H54 (cell line): ENCODE results near the gene MICAL2.

Experiments used
- DNase-seq: peaks from one replicate; pipeline ENCODE4 v3.0.0; 2011; ENCODE audit warnings: low spot score, mixed read lengths; ENCODE audit not compliant: insufficient read length
- FAIRE-seq: peaks from 3 replicates; lab custom pipeline; 2011; peaks lifted over from hg19 to GRCh38; lab: Jason Lieb, UNC
- POLR2A ChIP-seq: IDR thresholded peaks from 2 replicates; pipeline ENCODE4 v1.6.1; 2011; ENCODE audit warnings: low read depth, mild to moderate bottlenecking, low read length

MICAL2 gene

GRCh38 chr11:12266132-12266531, 155.7 kb downstream of the MICAL2 start:
- DNase-seq (no peak), FAIRE-seq (no peak)
- TF ChIP-seq POLR2A, result no peak

GRCh38 chr11:12266943-12267342, 156.6 kb downstream of the MICAL2 start:
- no peak for FAIRE-seq
- no peak for DNase-seq
- TF ChIP-seq POLR2A, result no peak

- TF ChIP-seq POLR2A, result no peak
- FAIRE-seq (no peak), DNase-seq (no peak)
Measured at GRCh38 chr11:12267921-12268320, 157.5 kb downstream of the MICAL2 start.

GRCh38 chr11:12269104-12269441, 158.7 kb downstream of the MICAL2 start:
- DNase-seq (peak; percentile 65), FAIRE-seq (no peak)
- no peak for TF ChIP-seq POLR2A

GRCh38 chr11:12269446-12270214, 159.2 kb downstream of the MICAL2 start:
- FAIRE-seq, result no peak
- no peak for TF ChIP-seq POLR2A
- DNase-seq, result no peak

DNA sequence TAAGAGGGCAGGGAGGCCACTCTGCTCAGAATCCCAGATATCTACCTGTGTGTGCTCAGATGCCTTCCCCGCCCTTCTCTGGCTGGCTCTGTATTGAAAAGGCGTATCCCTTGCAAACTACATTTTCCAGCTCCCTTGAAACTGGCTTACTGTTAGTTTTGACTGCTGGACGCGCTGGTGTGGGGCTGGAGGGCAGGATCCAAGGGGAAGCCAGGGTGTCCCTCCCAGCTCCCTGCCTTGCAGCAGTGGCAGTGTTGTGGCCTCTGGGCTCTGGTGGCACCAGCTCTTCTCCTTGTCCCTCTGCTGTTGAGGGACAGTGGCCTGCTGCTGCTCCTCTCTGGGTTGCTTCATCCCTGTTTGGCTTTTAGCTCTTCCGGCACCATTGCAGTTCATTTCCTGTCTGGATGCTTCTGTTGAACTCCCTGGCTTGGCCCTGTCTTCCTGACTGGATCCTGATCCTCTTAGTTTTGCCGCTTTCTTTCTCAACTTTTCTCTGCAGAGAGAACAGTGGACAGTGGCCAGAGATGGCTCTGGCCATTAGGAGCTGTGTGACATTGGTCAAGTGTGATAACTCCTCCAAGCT, 159.9 kb downstream of the MICAL2 start:
- DNase-seq (no peak), FAIRE-seq (no peak)
- no peak for TF ChIP-seq POLR2A

DNA sequence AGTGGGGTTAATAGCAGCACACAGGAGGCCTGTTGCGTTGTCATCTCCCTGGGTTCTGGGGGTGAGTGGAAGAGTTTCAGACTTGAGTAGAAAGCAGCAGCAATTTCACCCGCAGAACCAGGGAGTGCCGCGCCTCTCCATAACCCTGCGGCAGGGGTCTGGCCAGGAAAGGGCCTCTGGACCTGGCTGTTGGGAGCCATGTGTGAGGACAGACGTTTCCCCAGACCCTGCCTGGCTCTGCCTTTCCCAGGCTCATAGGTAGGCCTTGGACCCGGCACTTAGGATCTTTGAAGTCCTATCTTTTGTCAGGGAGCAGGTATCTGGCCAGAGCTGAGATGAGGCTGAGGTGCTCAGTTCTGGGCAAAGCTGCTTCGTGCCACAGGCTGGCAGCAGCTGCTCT, 160.4 kb downstream of the MICAL2 start:
- no peak for FAIRE-seq
- TF ChIP-seq POLR2A, result no peak
- no peak for DNase-seq

GRCh38 chr11:12271241-12271640, 160.9 kb downstream of the MICAL2 start:
- no peak for TF ChIP-seq POLR2A
- DNase-seq (no peak), FAIRE-seq (no peak)

DNA sequence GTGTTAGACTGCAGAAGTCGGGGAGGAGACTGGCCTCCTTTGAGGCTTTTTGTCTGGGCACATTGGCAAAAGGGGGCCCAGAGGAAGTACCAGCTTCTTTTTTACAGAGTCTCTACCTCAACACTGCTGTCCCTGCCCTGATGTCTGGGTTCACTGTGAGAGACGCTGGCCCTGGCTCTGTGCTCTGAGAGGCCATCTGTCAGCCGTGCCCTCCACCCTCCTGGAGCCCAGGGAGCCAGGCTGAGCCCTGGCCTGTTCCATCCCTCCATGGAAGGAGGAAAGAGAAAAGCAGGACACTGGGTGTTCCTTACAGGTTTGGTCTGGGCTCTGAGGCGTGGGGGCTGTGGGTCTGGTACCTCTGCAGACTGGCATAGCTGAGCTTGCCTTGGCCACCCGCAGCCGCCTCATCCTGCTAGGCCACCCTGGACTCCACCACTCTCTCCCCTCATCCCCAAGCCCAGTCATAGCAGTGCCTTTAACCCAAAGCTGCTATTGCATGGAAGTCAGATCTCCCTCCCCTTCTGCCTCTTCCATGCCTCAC, 161.5 kb downstream of the MICAL2 start:
- DNase-seq (no peak), FAIRE-seq (no peak)
- TF ChIP-seq POLR2A, result no peak

DNA sequence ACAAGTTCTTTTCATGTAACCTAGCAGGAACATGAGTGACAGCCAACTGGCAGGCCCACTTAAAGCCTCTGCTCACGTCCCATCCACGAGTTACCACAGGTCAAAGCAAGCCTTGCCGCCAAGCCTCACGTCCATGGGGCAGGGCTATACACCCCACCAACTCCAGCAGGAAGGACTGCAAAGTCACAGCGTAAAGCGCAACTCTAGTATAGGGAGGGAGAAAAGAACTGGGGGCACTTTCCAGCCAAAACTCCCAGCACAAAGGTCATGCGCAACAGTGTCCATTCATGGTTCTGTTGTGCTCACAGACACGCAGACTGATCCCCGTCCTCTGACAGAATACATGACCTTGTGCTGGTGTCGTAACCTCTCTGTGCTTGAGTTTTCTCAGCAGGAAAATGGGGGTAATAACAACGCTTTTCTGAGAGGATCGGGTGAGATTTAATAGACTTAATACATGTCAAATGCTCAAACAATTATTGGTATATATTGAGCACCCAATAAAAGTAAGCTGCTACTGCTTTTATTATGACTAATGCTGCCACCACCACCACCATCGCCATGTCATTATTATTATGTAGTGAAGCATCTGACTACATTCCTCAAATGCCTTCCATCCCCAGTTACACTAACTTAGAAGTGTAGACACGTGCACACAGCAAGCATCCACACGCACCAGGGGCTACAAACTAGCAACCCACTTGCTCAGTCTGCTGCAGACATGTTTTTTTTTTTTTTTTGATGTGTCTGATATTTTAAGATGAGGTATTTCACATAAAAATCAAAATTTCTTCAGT, 162.6 kb downstream of the MICAL2 start:
- peak; percentile 42 for DNase-seq
- no peak for TF ChIP-seq POLR2A
- FAIRE-seq, result no peak

DNA sequence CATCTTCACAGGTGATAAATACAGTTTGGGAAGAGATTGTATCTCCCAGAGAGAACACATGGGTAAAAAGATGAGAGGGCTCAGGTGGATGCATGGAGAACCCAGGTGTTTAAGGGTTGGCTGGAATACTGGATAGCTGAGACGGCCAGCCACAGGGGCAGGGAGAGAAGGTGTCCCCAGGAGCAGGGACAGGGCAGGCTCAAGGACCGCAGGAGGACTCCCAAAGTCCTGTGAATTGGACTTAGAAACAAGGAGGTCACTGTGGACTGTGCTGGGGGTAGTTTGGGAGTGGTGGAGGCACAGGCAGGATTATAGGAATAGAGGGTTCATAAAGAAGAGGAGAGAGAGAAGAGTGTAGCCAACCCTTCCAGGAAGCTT, 163.2 kb downstream of the MICAL2 start:
- no peak for TF ChIP-seq POLR2A
- FAIRE-seq, result no peak
- no peak for DNase-seq

GRCh38 chr11:12274056-12274455, 163.7 kb downstream of the MICAL2 start:
- no peak for DNase-seq
- no peak for FAIRE-seq
- 0 out of 2 replicates have a peak, but pooled peaks have one; percentile 11 for TF ChIP-seq POLR2A

- TF ChIP-seq POLR2A, result no peak
- FAIRE-seq (no peak), DNase-seq (no peak)
Measured at GRCh38 chr11:12274558-12275197, 164.3 kb downstream of the MICAL2 start.

GRCh38 chr11:12275818-12276217, 165.4 kb downstream of the MICAL2 start:
- TF ChIP-seq POLR2A, result no peak
- FAIRE-seq (no peak), DNase-seq (no peak)
